HG02642 (cell line): ENCODE data around the gene OTUD7B.

Experiments used
- ATAC-seq: cut with Tn5 transposase; IDR thresholded peaks from one replicate; pipeline ENCODE4 v1.9.1; 2021; ENCODE audit warnings: mild to moderate bottlenecking; ENCODE audit not compliant: unreplicated experiment, poor library complexity

The OTUD7B gene

GRCh38 chr1:149925751-149926150, 84.8 kb downstream of the OTUD7B start:
- ATAC-seq: no peak

DNA sequence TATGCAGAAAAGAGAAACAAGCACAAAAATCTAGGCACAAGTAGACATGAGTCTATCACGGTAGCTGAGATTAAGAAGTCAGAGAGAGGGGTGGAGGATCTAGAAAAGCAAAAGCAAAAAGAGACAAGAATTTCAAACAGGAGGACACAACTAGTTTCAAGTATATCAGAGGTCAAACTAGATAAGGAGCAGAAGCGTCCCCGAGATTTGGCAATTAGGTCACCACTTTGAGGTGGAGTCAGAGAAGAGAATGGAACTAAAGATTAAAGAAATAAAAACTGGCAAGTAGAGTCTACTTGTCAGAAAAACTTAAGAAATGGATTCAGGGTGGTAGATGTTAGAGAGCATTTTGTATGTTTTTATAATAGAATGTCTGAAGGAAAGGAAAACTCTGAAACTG, 85.2 kb downstream of the OTUD7B start:
- no peak for ATAC-seq

DNA sequence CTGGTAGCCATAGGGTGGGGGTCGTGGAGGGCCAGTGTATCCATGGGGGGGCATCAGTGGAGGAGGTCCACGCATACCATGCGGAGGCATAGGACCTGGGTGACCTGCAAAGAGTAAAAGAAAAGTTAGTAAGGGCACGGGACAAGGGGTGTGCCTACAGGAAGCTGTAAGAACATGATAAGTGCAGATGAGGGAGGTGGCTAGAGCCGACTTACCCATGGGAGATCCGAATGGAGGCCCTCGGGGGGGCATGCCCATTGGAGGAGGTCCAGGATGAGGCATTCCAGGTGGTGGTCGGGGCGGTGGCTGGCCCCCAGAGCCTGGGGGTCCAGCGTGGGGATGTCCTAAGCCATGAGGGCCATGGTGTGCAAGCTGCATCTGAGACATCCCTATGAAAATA, 86.9 kb downstream of the OTUD7B start:
- no peak for ATAC-seq

DNA sequence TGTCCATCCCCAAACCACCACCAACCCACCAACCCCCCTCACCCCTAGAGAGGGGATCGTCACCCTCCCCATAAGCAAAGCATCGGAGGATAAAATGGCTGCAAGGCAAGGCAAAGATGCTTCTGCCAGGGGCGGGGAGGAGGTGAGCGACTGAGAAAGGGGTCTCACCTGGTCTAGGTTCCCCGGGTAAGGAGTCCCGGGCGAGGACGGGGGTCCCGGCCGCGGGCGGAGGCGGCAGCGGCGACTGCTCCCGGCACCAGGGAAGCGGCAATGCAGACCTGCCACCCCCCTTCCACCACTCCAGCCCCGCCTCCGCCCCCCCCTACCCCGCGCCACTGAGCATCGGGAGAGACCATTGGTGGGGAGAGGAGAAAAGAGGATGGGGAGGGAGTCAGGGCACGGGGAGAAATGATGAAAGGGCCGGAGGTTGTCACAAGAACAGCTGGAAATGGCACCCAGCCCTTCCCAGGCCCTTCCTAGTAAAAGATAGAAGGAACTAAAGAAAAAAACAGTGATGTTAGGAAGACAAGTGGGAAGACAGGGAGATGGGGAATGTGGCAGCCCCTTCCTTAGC, 92.9 kb downstream of the OTUD7B start, which contains the start of gene SV2A:
SV2A (minus strand) TSS at position 274 of the 574 bp plus-strand sequence. CDS start 4,004 bp downstream, outside the sequence.
- ATAC-seq: no peak

DNA sequence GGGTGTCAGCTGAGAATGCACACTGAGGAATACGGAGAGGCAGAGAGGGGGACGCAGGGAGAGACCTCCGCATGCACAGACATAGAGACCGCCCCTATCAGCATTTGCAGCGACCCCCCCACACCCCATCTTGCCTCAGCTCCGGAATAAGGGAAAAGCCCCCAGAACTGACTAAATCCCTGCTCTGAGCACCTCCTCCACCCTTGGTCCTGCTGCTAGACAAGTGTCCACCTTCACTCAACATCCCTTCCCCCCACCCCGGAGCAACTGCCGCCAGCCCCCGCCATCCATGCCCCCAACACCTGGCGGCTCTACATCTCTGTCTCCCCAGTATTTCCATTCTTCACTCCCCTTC, 93.7 kb downstream of the OTUD7B start:
- ATAC-seq: no peak

GRCh38 chr1:149916193-149916897, 94.2 kb downstream of the OTUD7B start:
- no peak for ATAC-seq

GRCh38 chr1:149915429-149916192, 94.9 kb downstream of the OTUD7B start:
- ATAC-seq: no peak

DNA sequence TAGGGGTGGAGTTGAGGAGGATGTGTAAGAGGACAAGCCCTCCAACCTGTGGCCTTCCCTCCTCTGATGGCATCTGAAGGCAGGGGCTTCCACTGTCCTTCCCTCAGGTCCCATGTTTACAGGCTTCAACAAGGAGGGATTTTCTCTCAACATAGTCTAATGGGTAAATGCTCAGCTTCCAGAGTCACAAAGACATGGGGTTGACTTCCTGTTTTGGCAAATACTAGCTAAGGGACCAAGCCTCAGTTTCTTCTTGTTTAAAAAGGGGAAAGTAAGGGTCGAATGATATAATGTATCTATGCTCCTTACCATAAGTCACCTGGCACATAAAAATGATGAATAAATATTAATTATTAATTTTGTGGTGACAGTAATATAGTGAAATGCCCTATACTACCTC, 96.0 kb downstream of the OTUD7B start:
- ATAC-seq: no peak

DNA sequence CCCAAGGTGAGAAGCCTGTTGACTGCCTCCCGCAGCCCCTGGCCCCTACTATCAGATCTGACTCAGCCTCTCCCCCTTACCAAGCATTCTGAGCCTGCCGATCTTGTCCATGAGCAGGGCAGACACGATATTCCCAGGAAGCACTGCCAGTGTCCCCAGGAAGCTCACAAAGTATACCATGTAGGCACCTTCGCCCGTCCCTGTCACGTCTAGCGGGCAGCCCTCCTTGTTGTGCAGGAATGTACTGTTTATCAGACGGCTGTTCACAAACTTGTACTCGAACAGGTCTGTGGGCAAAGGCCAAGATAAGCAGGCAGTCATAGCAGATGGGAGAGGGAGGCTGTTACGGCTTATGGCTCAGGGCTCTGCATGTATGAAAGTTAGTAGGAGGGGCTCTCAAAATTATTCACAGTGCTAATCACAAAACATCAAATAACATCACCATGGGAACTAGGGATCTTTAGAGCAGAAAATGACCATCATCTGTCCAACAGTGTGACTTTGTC, 103.9 kb downstream of the OTUD7B start:
- no peak for ATAC-seq

DNA sequence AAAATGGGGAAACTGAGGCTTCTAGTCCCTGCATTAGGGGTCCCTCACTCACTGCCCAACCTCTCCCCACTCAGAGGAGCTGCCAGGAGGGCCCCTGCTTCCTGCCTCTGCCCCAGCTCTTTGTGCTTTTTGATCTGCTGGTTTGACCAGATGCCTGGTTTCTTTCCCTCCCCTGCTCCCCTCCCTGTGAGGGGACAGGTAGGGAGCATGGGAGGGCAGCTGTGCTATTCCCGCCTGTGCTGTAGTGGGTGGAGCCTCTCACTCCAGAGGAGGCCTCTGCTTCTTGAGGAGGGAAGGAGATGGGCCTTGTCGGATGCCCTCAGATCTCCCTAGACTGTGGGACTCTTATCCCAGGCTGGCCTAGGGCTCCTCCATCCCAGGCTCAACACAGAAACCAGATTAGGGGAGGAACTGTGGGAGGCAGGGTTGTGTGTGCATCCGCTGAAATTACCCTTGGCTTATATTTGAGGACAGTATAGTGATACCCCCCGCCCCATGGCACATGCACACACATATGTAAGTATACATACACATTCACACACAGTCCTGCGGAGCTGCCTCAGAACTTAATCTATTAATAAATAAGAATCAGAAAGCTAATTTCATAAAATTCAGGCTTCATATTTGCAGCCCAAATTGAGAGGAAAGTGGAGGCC, 106.6 kb downstream of the OTUD7B start:
- no peak for ATAC-seq

DNA sequence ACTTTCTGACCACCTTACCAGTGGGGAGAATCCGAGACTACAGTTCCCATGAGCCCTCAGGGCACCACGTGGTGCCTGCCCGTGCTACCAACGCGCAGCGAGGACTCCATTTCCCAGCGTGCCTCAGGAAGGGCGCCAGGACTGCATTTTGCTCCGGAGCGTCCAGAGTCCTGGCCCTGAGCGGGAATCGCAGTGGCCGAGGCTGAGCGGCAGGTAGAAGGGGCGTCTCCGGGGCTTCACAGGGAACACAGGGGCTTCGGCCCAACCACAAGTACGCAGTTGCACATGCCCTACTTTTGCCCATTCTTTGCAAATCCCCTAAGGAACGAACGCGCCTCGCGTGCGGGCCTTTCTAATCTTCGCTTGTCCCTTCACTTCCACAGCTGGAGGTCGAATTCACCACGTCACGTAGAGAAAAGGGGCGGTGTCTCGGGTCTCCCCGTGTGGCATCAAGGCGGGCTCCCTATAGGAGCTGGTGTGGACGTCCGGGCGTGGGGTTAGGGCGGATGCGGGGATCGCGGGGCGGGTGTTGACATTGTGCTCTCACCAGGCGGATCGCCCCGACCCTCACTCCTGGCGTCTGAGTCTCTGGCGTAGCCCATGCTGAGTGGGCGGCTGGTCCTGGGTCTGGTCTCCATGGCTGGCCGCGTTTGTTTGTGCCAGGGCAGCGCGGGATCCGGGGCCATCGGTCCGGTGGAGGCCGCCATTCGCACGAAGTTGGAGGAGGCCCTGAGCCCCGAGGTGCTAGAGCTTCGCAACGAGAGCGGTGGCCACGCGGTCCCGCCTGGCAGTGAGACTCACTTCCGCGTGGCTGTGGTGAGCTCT, 110.9 kb downstream of the OTUD7B start, which contains the start of gene BOLA1:
BOLA1 (plus strand) TSS at position 109 of the 825 bp plus-strand sequence; CDS start at position 601, 492 bp downstream.
- peak; percentile 97 for ATAC-seq

- ATAC-seq: no peak
These were observed 114.0 kb downstream of the OTUD7B start for GRCh38 chr1:149896575-149896974.

- no peak for ATAC-seq
These were observed 121.6 kb downstream of the OTUD7B start for GRCh38 chr1:149888999-149889289.

GRCh38 chr1:149888247-149888998, 122.1 kb downstream of the OTUD7B start:
- peak; percentile 21 for ATAC-seq
